PC-3 (cell line): ENCODE results near the gene OGFRL1.

Source experiments
- CTCF ChIP-seq: fragments of 300-600 bp; sonication (generic); conservative IDR thresholded peaks from 2 replicates; pipeline ENCODE4 v1.5.1; 2017; ENCODE audit warnings: antibody characterized with exemption, low read depth, mild to moderate bottlenecking, low read length
- EZH2 ChIP-seq: fragments of 300-600 bp; sonication (generic); IDR thresholded peaks from one replicate; pipeline ENCODE4 v1.6.1; 2017; ENCODE audit warnings: antibody characterized with exemption, mild to moderate bottlenecking, low read length; ENCODE audit not compliant: unreplicated experiment
- EZH2phosphoT487 ChIP-seq: fragments of 300-600 bp; sonication (generic); IDR thresholded peaks from 2 replicates; pipeline ENCODE4 v1.6.1; 2018; ENCODE audit warnings: mild to moderate bottlenecking, antibody characterized with exemption, low read length, borderline replicate concordance

DNA sequence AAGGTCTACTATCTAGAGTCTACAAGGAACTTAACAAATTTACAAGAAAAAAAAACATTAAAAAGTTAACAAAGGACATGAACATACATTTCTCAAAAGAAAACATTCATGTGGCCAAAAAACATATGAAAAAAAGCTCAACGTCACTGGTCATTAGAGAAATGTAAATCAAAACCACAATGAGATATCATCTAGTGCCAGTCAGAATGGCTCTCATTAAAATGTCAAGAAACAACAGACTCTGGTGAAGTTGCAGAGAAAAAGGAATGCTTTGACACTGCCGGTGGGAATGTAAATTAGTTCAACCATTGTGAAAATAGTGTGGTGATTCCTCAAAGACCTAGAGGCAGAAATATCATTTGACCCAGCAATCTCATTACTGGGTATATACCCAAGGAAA, 48.3 kb downstream of the OGFRL1 start:
- TF ChIP-seq CTCF (no peak), EZH2 (no peak), EZH2phosphoT487 (no peak)
